Measurements from ENCODE around the gene MTREX. TPM values are rescaled to one million over a fixed set of nuclear protein-coding genes. Genes with fewer than 3 reads are reported as not detected.

MTREX gene
- polyA plus RNA-seq, 3 donors = 10.2 to 14.4 (median 12.2) TPM

DNA sequence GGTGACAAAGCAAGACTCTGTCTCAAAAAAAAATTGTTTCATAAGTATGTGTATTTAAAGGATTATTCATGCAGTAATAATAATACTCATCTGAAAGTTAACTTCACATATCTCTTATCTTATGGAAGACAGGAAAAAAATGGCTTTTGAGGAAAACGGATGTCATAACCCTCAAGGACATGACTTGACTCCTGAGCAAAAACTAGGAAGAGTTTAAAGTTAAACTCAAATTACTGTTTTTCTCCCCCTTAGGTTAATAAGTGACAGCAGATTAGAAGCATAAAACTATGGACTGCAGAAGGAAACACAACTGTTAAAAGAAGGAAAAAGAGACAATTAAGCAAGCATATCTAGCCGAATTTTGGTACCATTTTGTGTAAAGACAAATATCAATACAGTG is 16.8 kb upstream of the MTREX start:
- Histone ChIP-seq H4K20me1 (ENCODE audit: insufficient read depth, low read length) (no peaks in the 10 kb centered on the region), H3K4me3 (replicated peaks in 1 of 3; ENCODE audit: low read depth in 2 of 3, low read length in 3 of 3) (no peak overlapping the region), H3K36me3 (replicated peaks in 1 of 2; ENCODE audit: control insufficient read depth in 1 of 2, insufficient read depth in 2 of 2, low read length in 2 of 2) (peaks cover 91 to 98% of the 10 kb centered on the region in 2 donors), H3K9ac (ENCODE audit: insufficient read depth, low read length, poor library complexity, severe bottlenecking) (no peak overlapping the region), H3K9me3 (replicated peaks in 1 of 2; ENCODE audit: control insufficient read depth in 1 of 2, insufficient read depth in 1 of 2, low read length in 2 of 2) (no peaks in the 10 kb centered on the region), H3K79me2 (ENCODE audit: insufficient read depth, low read length) (no peaks in the 10 kb centered on the region), H2AFZ (ENCODE audit: insufficient read depth, low read depth, low read length, poor library complexity, severe bottlenecking) (no peak overlapping the region), H3K4me2 (replicated peaks; ENCODE audit: extremely low read depth, low read length, poor library complexity, severe bottlenecking) (no peak overlapping the region), H3K27ac (ENCODE audit: low read depth in 1 of 2, low read length in 2 of 2) (no peak overlapping the region), H3K4me1 (ENCODE audit: control insufficient read depth in 1 of 2, insufficient read depth in 2 of 2, low read length in 2 of 2) (no peaks in the 10 kb centered on the region), H3K27me3 (ENCODE audit: control insufficient read depth in 2 of 2, insufficient read depth in 2 of 2, low read length in 2 of 2) (no peaks in the 10 kb centered on the region)
- no CpG with 5 or more reads among the region's 2 CpGs for WGBS (ENCODE audit: insufficient coverage)
- TF ChIP-seq, protein P1, sequence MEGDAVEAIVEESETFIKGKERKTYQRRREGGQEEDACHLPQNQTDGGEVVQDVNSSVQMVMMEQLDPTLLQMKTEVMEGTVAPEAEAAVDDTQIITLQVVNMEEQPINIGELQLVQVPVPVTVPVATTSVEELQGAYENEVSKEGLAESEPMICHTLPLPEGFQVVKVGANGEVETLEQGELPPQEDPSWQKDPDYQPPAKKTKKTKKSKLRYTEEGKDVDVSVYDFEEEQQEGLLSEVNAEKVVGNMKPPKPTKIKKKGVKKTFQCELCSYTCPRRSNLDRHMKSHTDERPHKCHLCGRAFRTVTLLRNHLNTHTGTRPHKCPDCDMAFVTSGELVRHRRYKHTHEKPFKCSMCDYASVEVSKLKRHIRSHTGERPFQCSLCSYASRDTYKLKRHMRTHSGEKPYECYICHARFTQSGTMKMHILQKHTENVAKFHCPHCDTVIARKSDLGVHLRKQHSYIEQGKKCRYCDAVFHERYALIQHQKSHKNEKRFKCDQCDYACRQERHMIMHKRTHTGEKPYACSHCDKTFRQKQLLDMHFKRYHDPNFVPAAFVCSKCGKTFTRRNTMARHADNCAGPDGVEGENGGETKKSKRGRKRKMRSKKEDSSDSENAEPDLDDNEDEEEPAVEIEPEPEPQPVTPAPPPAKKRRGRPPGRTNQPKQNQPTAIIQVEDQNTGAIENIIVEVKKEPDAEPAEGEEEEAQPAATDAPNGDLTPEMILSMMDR (IDR thresholded peaks at IDR 0.05) = no peak
- DNase-seq = no peak
- Mint-ChIP-seq H3K4me1 (no peaks in the 10 kb centered on the region), H3K4me3 (no peak overlapping the region), H3K36me3 (peaks cover 72 to 89% of the 10 kb centered on the region in 2 donors), H3K27ac (no peak overlapping the region), H3K9me3 (no peaks in the 10 kb centered on the region), H3K27me3 (ENCODE audit: low read depth in 3 of 3) (no peaks in the 10 kb centered on the region)
- intact Hi-C loops (cut with micrococcal nuclease) = no loop called here

DNA sequence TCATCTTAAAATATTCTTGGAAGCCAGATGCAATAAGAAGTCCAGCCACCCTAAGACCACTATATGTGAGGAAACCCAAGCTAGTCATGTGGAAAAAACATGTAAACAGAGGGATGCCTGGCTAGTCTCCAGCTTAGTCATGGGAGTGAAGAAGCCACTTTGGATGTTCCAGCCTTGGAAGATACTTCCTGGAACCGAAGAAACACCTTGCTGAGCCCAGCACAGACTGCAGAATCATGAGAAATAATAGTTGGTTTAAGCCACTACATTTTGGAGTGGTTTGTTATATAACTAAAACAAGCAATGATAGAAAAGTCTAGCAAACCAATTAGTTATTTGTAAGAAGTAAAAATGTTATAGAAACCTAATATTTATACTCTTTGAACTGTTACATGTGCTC is 12.9 kb upstream of the MTREX start:
- Mint-ChIP-seq H3K27ac (no peak overlapping the region), H3K4me1 (no peaks in the 10 kb centered on the region), H3K27me3 (ENCODE audit: low read depth in 3 of 3) (peaks cover 0 to 1% (median 0%) of the 10 kb centered on the region in 3 donors), H3K36me3 (peaks cover 76 to 77% of the 10 kb centered on the region in 2 donors), H3K9me3 (no peaks in the 10 kb centered on the region), H3K4me3 (no peak overlapping the region)
- intact Hi-C loops (cut with micrococcal nuclease) = no loop called here
- no peaks in the 10 kb centered on the region for H3K27me3 ChIP-seq (ENCODE audit: control insufficient read depth in 2 of 2, insufficient read depth in 2 of 2, low read length in 2 of 2)
- H3K79me2 ChIP-seq (ENCODE audit: insufficient read depth, low read length) = peaks cover 16% of the 10 kb centered on the region
- H4K20me1 ChIP-seq (ENCODE audit: insufficient read depth, low read length) = peaks cover 4% of the 10 kb centered on the region
- TF ChIP-seq, protein P1 (IDR thresholded peaks at IDR 0.05) = no peak
- H3K9me3 ChIP-seq (replicated peaks in 1 of 2; ENCODE audit: control insufficient read depth in 1 of 2, insufficient read depth in 1 of 2, low read length in 2 of 2) = no peaks in the 10 kb centered on the region
- no peak for DNase-seq
- no peak overlapping the region for H2AFZ ChIP-seq (ENCODE audit: insufficient read depth, low read depth, low read length, poor library complexity, severe bottlenecking)
- WGBS (ENCODE audit: insufficient coverage) = no CpG with 5 or more reads among the region's 1 CpG
- peaks cover 75 to 92% of the 10 kb centered on the region in 2 donors for H3K36me3 ChIP-seq (replicated peaks in 1 of 2; ENCODE audit: control insufficient read depth in 1 of 2, insufficient read depth in 2 of 2, low read length in 2 of 2)
- H3K4me2 ChIP-seq (replicated peaks; ENCODE audit: extremely low read depth, low read length, poor library complexity, severe bottlenecking) = no peak overlapping the region
- H3K9ac ChIP-seq (ENCODE audit: insufficient read depth, low read length, poor library complexity, severe bottlenecking) = no peak overlapping the region
- H3K27ac ChIP-seq (ENCODE audit: low read depth in 1 of 2, low read length in 2 of 2) = no peak overlapping the region
- H3K4me3 ChIP-seq (replicated peaks in 1 of 3; ENCODE audit: low read depth in 2 of 3, low read length in 3 of 3) = no peak overlapping the region
- H3K4me1 ChIP-seq (ENCODE audit: control insufficient read depth in 1 of 2, insufficient read depth in 2 of 2, low read length in 2 of 2) = no peaks in the 10 kb centered on the region
